ENCODE results near the gene OR56A5. TPM values are rescaled to one million over a fixed set of nuclear protein-coding genes. Genes with fewer than 3 reads are reported as not detected.

Gene OR56A5
- total RNA-seq, 4 donors from 2014 or later, result not detected

DNA sequence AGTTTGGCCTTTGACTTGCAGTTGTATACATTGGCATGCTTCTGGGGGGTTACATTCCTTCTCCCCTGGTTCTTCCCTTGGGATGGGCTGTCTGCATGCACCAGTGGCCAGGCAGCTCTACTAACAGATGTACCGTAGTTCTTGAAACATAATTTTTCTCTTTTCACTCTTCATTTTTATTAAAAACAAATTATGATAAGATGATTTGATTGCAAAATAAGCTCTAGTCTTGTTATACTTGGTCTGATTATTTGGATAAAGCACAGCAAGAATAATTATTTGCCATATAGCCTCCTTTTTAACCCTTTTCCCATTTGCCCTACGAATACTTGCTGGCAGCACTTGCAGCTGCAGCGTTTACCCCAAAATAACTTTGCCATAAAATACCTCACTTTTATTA, 12.7 kb downstream of the OR56A5 start:
- WGBS, 2 donors, result 65 to 80% methylated on average over 3 of the region's 3 CpGs
- H3K4me1 ChIP-seq, result no peaks in the 10 kb centered on the region
- H3K36me3 ChIP-seq, result no peaks in the 10 kb centered on the region
- H3K27me3 ChIP-seq, result no peaks in the 10 kb centered on the region
- no peaks in the 10 kb centered on the region for H3K9me3 ChIP-seq
- intact Hi-C loops (cut with DNase I), result no loop called here
- H3K27ac ChIP-seq, result no peak overlapping the region
- no peak overlapping the region for H3K4me3 ChIP-seq
- no peak for DNase-seq
- TF ChIP-seq POLR2A (IDR thresholded peaks at IDR 0.05), result no peak
- TF ChIP-seq, protein P1, sequence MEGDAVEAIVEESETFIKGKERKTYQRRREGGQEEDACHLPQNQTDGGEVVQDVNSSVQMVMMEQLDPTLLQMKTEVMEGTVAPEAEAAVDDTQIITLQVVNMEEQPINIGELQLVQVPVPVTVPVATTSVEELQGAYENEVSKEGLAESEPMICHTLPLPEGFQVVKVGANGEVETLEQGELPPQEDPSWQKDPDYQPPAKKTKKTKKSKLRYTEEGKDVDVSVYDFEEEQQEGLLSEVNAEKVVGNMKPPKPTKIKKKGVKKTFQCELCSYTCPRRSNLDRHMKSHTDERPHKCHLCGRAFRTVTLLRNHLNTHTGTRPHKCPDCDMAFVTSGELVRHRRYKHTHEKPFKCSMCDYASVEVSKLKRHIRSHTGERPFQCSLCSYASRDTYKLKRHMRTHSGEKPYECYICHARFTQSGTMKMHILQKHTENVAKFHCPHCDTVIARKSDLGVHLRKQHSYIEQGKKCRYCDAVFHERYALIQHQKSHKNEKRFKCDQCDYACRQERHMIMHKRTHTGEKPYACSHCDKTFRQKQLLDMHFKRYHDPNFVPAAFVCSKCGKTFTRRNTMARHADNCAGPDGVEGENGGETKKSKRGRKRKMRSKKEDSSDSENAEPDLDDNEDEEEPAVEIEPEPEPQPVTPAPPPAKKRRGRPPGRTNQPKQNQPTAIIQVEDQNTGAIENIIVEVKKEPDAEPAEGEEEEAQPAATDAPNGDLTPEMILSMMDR (IDR thresholded peaks at IDR 0.05), result no peak

DNA sequence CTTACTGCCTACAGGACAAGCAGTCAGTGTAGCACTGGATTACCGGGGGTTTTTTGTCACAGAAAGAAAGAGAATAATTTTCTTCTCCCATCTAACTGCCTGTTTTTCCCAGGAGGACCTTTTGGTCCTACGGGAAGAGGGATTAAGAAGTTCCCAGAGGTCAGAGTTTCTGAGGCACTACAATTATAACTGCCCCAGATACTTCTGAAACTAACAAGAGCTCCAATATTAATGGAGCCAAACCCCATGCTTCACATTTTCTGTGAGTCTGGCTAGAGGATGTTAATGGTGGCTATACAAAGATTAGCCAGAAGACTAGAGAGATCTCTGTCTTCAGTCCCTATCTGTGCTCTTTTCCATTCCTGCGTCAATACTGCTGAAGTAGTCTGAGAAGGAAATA, 26.3 kb downstream of the OR56A5 start, which contains the start of gene OR56A3:
OR56A3 (plus strand) TSS at position 301 of the 400 bp plus-strand sequence. CDS start 5,096 bp downstream, outside the sequence.
- H3K4me1 ChIP-seq, result no peaks in the 10 kb centered on the region
- H3K27ac ChIP-seq, result no peak within 1 kb of the TSS
- DNase-seq, result no peak
- no peaks in the 10 kb centered on the region for H3K36me3 ChIP-seq
- intact Hi-C loops (cut with DNase I), result no loop called here
- 75 to 85% methylated on average over 3 of the region's 3 CpGs for WGBS, 2 donors
- no peaks in the 10 kb centered on the region for H3K27me3 ChIP-seq
- no peak for TF ChIP-seq POLR2A (IDR thresholded peaks at IDR 0.05)
- TF ChIP-seq, protein P1 (IDR thresholded peaks at IDR 0.05), result no peak
- no peak within 1 kb of the TSS for H3K4me3 ChIP-seq
- H3K9me3 ChIP-seq, result no peaks in the 10 kb centered on the region

DNA sequence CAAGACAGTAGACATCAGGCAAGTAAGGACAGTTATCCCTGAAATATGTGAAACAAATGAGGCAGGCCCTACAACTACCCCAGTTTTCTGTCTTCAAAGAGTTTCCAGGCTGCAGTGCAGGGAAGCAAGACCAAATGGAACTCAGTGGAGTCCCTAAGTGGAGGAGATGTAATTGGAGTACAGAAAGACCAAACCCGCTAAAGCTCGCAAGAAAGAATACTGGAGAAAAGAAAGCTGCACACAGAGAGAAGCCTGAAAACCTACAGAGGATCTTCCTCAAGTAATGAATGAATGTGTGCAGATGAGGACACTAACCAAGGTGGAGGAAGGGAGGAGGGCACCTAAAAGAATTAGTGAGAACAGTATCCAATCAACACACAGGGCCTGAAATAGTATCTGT, 27.5 kb downstream of the OR56A5 start:
- Histone ChIP-seq H3K27ac (no peak overlapping the region), H3K36me3 (no peaks in the 10 kb centered on the region), H3K9me3 (no peaks in the 10 kb centered on the region), H3K27me3 (no peaks in the 10 kb centered on the region), H3K4me1 (no peaks in the 10 kb centered on the region), H3K4me3 (no peak overlapping the region)
- DNase-seq, result no peak
- intact Hi-C loops (cut with DNase I), result no loop called here
- WGBS, 2 donors, result 80 to 92% methylated on average over 2 of the region's 2 CpGs
- no peak for TF ChIP-seq POLR2A (IDR thresholded peaks at IDR 0.05)
- TF ChIP-seq, protein P1 (IDR thresholded peaks at IDR 0.05), result no peak

DNA sequence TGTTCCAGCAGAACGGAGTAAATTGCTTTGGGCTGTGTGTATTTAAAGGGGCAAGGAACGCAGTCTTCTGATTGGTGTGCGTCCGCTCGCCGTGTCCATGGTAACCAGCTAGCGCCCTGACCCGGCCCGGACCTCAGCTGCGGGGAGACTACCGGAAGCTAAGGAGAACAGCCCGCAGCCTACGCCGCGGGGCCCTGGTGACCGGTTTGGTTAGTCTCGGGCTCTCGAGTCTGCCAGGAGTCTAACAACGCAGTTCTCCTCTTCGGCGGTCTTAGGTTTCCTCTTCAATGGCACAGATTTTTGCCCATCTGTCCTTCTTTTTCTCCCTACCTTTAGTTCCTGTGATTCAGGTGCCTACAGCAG, 29.7 kb downstream of the OR56A5 start:
- WGBS, 2 donors, result 89 to 90% methylated on average over 10 to 17 of the region's 21 CpGs
- Histone ChIP-seq H3K9me3 (no peaks in the 10 kb centered on the region), H3K27me3 (no peaks in the 10 kb centered on the region), H3K27ac (no peak overlapping the region), H3K36me3 (no peaks in the 10 kb centered on the region), H3K4me3 (no peak overlapping the region), H3K4me1 (no peaks in the 10 kb centered on the region)
- TF ChIP-seq, protein P1 (IDR thresholded peaks at IDR 0.05), result no peak
- no peak for TF ChIP-seq POLR2A (IDR thresholded peaks at IDR 0.05)
- DNase-seq, result no peak
- intact Hi-C loops (cut with DNase I), result no loop called here

DNA sequence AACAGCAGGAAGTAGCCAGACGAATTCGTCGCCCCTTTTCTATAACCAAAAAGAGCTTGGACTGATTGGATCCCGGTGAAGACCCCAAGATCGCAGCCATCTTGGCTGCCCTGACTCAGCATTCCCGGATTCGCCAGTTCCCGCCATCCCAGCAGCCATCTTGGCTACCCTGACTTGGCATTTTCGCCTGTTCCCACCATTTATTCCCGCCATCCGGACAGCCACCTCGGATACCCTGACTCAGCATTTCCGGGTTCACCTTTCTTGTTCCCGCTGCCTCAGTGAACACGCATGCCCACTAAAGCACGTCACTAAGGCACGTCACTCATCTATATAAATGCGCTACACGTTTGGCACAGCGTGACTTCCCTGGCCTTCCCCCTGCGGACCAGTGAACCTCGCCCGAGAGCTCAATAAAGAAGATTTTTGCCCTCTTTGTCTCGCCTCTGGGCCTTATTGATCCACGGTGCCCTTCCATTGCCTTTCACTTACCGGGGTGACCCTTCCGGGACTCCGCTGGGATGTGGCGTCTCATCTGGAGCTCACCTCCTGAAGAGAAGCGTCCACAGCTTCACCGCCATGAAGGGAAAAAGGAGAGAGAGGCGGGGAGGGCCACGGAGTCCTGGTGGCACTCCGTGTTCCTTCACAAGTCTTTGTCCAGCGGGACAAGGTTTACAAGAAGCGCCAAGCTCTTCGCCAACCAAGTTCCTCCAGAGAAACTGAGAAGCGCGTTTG, 30.3 kb downstream of the OR56A5 start:
- no peak for TF ChIP-seq POLR2A (IDR thresholded peaks at IDR 0.05)
- TF ChIP-seq, protein P1 (IDR thresholded peaks at IDR 0.05), result no peak
- no peaks in the 10 kb centered on the region for H3K9me3 ChIP-seq
- H3K4me3 ChIP-seq, result no peak overlapping the region
- no peak overlapping the region for H3K27ac ChIP-seq
- H3K27me3 ChIP-seq, result no peaks in the 10 kb centered on the region
- DNase-seq, result no peak
- no peaks in the 10 kb centered on the region for H3K4me1 ChIP-seq
- H3K36me3 ChIP-seq, result no peaks in the 10 kb centered on the region
- WGBS, 2 donors, result 86 to 91% methylated on average over 25 to 31 of the region's 39 CpGs
- intact Hi-C loops (cut with DNase I), result no loop called here

Measured in esophagus squamous epithelium (tissue), 5 donors.